Fibroblast of lung (primary cell): ENCODE data around the gene ATP6V0A1. TPM values are rescaled to one million over a fixed set of nuclear protein-coding genes. Genes with fewer than 3 reads are reported as not detected.

Experiments used
- DNase-seq, 2 donors: peaks; one replicate each; pipeline versions ENCODE4 v3.0.0 to v3.0.0-alpha.2; 2010; ENCODE audit warnings: low read depth in 2 of 2
- H2AFZ ChIP-seq: 2 replicates; pipeline ENCODE4 v1.5.1; 2012; ENCODE audit warnings: low read length, control low read depth, inconsistent platforms
- H3K27ac ChIP-seq: 2 replicates; pipeline ENCODE4 v1.5.1; 2011; ENCODE audit warnings: low read length, control low read depth; ENCODE audit not compliant: insufficient read depth
- H3K27me3 ChIP-seq: 2 replicates; pipeline ENCODE4 v1.5.1; 2011; ENCODE audit warnings: mild to moderate bottlenecking, low read length; ENCODE audit not compliant: control insufficient read depth, insufficient read depth
- H3K36me3 ChIP-seq: 2 replicates; pipeline ENCODE4 v1.5.1; 2011; ENCODE audit warnings: low read length; ENCODE audit not compliant: control insufficient read depth, insufficient read depth
- H3K4me1 ChIP-seq: 2 replicates; pipeline ENCODE4 v1.5.1; 2011; ENCODE audit warnings: low read length; ENCODE audit not compliant: control insufficient read depth, insufficient read depth; ENCODE audit errors: extremely low read depth
- H3K4me2 ChIP-seq: 2 replicates; pipeline ENCODE4 v1.5.1; 2011; ENCODE audit warnings: low read length, control low read depth; ENCODE audit not compliant: insufficient read depth; ENCODE audit errors: extremely low read depth
- H3K4me3 ChIP-seq, 4 experiments: fragments of 200-600 bp in 1 of 4; sonication (generic) in 1 of 4; replicated peaks in 1 of 4; 2 replicates each; pipeline ENCODE4 v1.5.1; 2011 to 2016; ENCODE audit warnings: low read length in 4 of 4, low read depth in 3 of 4, mild to moderate bottlenecking in 3 of 4, control low read depth in 2 of 4, inconsistent platforms in 1 of 4, mixed read lengths in 1 of 4; ENCODE audit not compliant: insufficient read depth in 1 of 4; ENCODE audit errors: control extremely low read depth in 1 of 4
- H3K79me2 ChIP-seq: 2 replicates; pipeline ENCODE4 v1.5.1; 2012; ENCODE audit warnings: mild to moderate bottlenecking, low read length, inconsistent platforms; ENCODE audit not compliant: control insufficient read depth, insufficient read depth
- H3K9ac ChIP-seq: 2 replicates; pipeline ENCODE4 v1.5.1; 2011; ENCODE audit warnings: mild to moderate bottlenecking, low read length, control low read depth; ENCODE audit not compliant: insufficient read depth
- H3K9me3 ChIP-seq: 2 replicates; pipeline ENCODE4 v1.5.1; 2012; ENCODE audit warnings: low read depth, low read length; ENCODE audit not compliant: control insufficient read depth, insufficient read depth
- H4K20me1 ChIP-seq: 2 replicates; pipeline ENCODE4 v1.5.1; 2011; ENCODE audit warnings: low read length; ENCODE audit not compliant: control insufficient read depth, insufficient read depth; ENCODE audit errors: extremely low read depth
- CTCF ChIP-seq, 2 donors: IDR thresholded peaks in 1 of 2; conservative IDR thresholded peaks in 1 of 2; 1 replicate in 1 of 2; 2 replicates in 1 of 2; pipeline ENCODE4 v1.5.1; 2011 to 2012; ENCODE audit warnings: low read length in 2 of 2, control low read depth in 1 of 2, inconsistent platforms in 1 of 2, low read depth in 1 of 2, mild to moderate bottlenecking in 1 of 2
- EZH2 ChIP-seq: IDR thresholded peaks from 2 replicates; pipeline ENCODE4 v1.5.1; 2012; ENCODE audit warnings: low read length, control low read depth, mild to moderate bottlenecking; ENCODE audit errors: missing control alignments
- polyA plus RNA-seq, 2 donors: library from polyadenylated mRNA; depleted of rRNA in 1 of 2; stranded (reverse) in 1 of 2; unstranded in 1 of 2; fragments of >200 nt; gene quantifications; 2 replicates each; pipeline ENCODE4 v1.2.1, GENCODE V29; 2011 to 2012; ENCODE audit warnings: missing spikeins in 1 of 2
- total RNA-seq: library from RNA; depleted of rRNA; stranded (reverse); fragments of >200 nt; gene quantifications from 2 replicates; pipeline ENCODE4 v1.2.1, GENCODE V29; 2014

ATP6V0A1 gene
- total and polyA plus RNA-seq, 2 donors (not counting 1 experiment from before 2014, with no cell fraction given) = 26.7 to 65.7 TPM

GRCh38 chr17:42421507-42422338 is 37.0 kb upstream of the ATP6V0A1 start:
- Histone ChIP-seq H2AFZ (no peak overlapping the region), H3K27ac (peak overlapping the region; percentile 97), H3K9me3 (no peaks in the 10 kb centered on the region), H4K20me1 (peaks cover 8% of the 10 kb centered on the region), H3K9ac (peak overlapping the region; percentile 95), H3K79me2 (peaks cover 65% of the 10 kb centered on the region), H3K4me3 (peak overlapping the region; percentile 89 to 100 (median 98)), H3K4me1 (peaks cover 7% of the 10 kb centered on the region), H3K36me3 (peaks cover 4% of the 10 kb centered on the region), H3K4me2 (peak overlapping the region; percentile 97), H3K27me3 (no peaks in the 10 kb centered on the region)
- TF ChIP-seq CTCF (conservative IDR thresholded peaks at IDR 0.05 in 1 of 2, IDR thresholded peaks at IDR 0.05 in 1 of 2; ENCODE audit: low read depth in 1 of 2, low read length in 2 of 2) (no peak), EZH2 (no peak)
- peak; percentile 49 to 86 for DNase-seq

GRCh38 chr17:42422412-42422957 is 36.2 kb upstream of the ATP6V0A1 start:
- no peak for TF ChIP-seq CTCF (conservative IDR thresholded peaks at IDR 0.05 in 1 of 2, IDR thresholded peaks at IDR 0.05 in 1 of 2; ENCODE audit: low read depth in 1 of 2, low read length in 2 of 2)
- no peak for TF ChIP-seq EZH2
- peak in 1 of 2 donors; percentile 46 for DNase-seq
- no peaks in the 10 kb centered on the region for H3K9me3 ChIP-seq
- H3K36me3 ChIP-seq = peaks cover 1% of the 10 kb centered on the region
- H3K4me3 ChIP-seq = peak overlapping the region; percentile 89 to 100 (median 98)
- no peak overlapping the region for H3K4me2 ChIP-seq
- peaks cover 3% of the 10 kb centered on the region for H4K20me1 ChIP-seq
- H3K27me3 ChIP-seq = no peaks in the 10 kb centered on the region
- H3K79me2 ChIP-seq = peaks cover 58% of the 10 kb centered on the region
- H3K27ac ChIP-seq = peak overlapping the region; percentile 97
- peaks cover 5% of the 10 kb centered on the region for H3K4me1 ChIP-seq
- H2AFZ ChIP-seq = no peak overlapping the region
- H3K9ac ChIP-seq = peak overlapping the region; percentile 95

- Histone ChIP-seq H3K27ac (peak within 1 kb of the TSS; percentile 97), H3K4me1 (peaks cover 7% of the 10 kb centered on the region), H3K9ac (peak within 1 kb of the TSS; percentile 95), H3K79me2 (peaks cover 51% of the 10 kb centered on the region), H3K27me3 (no peaks in the 10 kb centered on the region), H3K9me3 (no peaks in the 10 kb centered on the region), H3K4me2 (peak within 1 kb of the TSS; percentile 65), H4K20me1 (peaks cover 3% of the 10 kb centered on the region), H3K4me3 (peak within 1 kb of the TSS; percentile 89 to 100 (median 98)), H2AFZ (no peak within 1 kb of the TSS), H3K36me3 (no peaks in the 10 kb centered on the region)
- TF ChIP-seq CTCF (conservative IDR thresholded peaks at IDR 0.05 in 1 of 2, IDR thresholded peaks at IDR 0.05 in 1 of 2; ENCODE audit: low read depth in 1 of 2, low read length in 2 of 2) (no peak), EZH2 (no peak)
- DNase-seq = peak; percentile 98
Measured at GRCh38 chr17:42422958-42423712, 35.5 kb upstream of the ATP6V0A1 start, which contains the start of gene CAVIN1. Gene CAVIN1 (minus strand): TSS chr17:42423256. CDS start chr17:42423097, 159 bp downstream.
